KMS-11 (cell line): ENCODE measurements around the gene DTNBP1.

Source experiments
- H2AFZ ChIP-seq: fragments of 200-600 bp; sonication (generic); 2 replicates; pipeline ENCODE4 v1.6.1; 2016; ENCODE audit warnings: antibody characterized with exemption, mixed run types, low read depth
- H3K27ac ChIP-seq: fragments of 200-600 bp; sonication (generic); 2 replicates; pipeline ENCODE4 v1.6.1; 2016; ENCODE audit warnings: mild to moderate bottlenecking, mixed run types
- H3K27me3 ChIP-seq: fragments of 200-600 bp; sonication (generic); 2 replicates; pipeline ENCODE4 v1.6.1; 2017; ENCODE audit warnings: mild to moderate bottlenecking, low read depth, mixed run types, moderate library complexity; ENCODE audit not compliant: insufficient read depth
- H3K36me3 ChIP-seq: fragments of 200-600 bp; sonication (generic); 2 replicates; pipeline ENCODE4 v1.6.1; 2017; ENCODE audit warnings: mild to moderate bottlenecking, mixed run types; ENCODE audit not compliant: insufficient read depth
- H3K4me1 ChIP-seq: fragments of 200-600 bp; sonication (generic); 2 replicates; pipeline ENCODE4 v1.6.1; 2016; ENCODE audit warnings: mild to moderate bottlenecking, low read depth, mixed run types; ENCODE audit not compliant: poor library complexity, severe bottlenecking
- H3K4me2 ChIP-seq: fragments of 200-600 bp; sonication (generic); 2 replicates; pipeline ENCODE4 v1.7.0; 2016; ENCODE audit warnings: mild to moderate bottlenecking, mixed run types
- H3K4me3 ChIP-seq: fragments of 200-600 bp; sonication (generic); IDR thresholded peaks from 2 replicates; pipeline ENCODE4 v1.6.1; 2017; ENCODE audit warnings: low read depth, low read length, mixed read lengths; ENCODE audit not compliant: insufficient read depth
- H3K79me2 ChIP-seq: fragments of 200-600 bp; sonication (generic); 2 replicates; pipeline ENCODE4 v1.6.1; 2016; ENCODE audit warnings: low read depth, mixed run types; ENCODE audit not compliant: insufficient read depth
- H3K9ac ChIP-seq: fragments of 200-600 bp; sonication (generic); 2 replicates; pipeline ENCODE4 v1.6.1; 2016; ENCODE audit warnings: mild to moderate bottlenecking, mixed run types
- H4K20me1 ChIP-seq: fragments of 200-600 bp; sonication (generic); 2 replicates; pipeline ENCODE4 v1.6.1; 2016; ENCODE audit warnings: mild to moderate bottlenecking, mixed run types; ENCODE audit not compliant: insufficient read depth
- CTCF ChIP-seq: fragments of 200-600 bp; sonication (generic); conservative IDR thresholded peaks from 2 replicates; pipeline ENCODE4 v1.6.1; 2017; ENCODE audit warnings: low read depth, mild to moderate bottlenecking, antibody characterized with exemption, low read length, moderate library complexity, mixed read lengths

DTNBP1 gene

GRCh38 chr6:15533379-15534026 is 129.3 kb downstream of the DTNBP1 start:
- no peak for TF ChIP-seq CTCF
- no peaks in the 10 kb centered on the region for H3K4me1 ChIP-seq
- H3K9ac ChIP-seq: no peak overlapping the region
- no peak overlapping the region for H2AFZ ChIP-seq
- H3K27ac ChIP-seq: no peak overlapping the region
- H4K20me1 ChIP-seq: no peaks in the 10 kb centered on the region
- H3K4me2 ChIP-seq: no peak overlapping the region
- H3K79me2 ChIP-seq: no peaks in the 10 kb centered on the region
- no peaks in the 10 kb centered on the region for H3K27me3 ChIP-seq
- H3K36me3 ChIP-seq: no peaks in the 10 kb centered on the region
- no peak overlapping the region for H3K4me3 ChIP-seq

GRCh38 chr6:15531973-15532372 is 130.9 kb downstream of the DTNBP1 start:
- Histone ChIP-seq H3K36me3 (no peaks in the 10 kb centered on the region), H3K4me1 (no peaks in the 10 kb centered on the region), H2AFZ (no peak overlapping the region), H3K4me3 (no peak overlapping the region), H3K79me2 (no peaks in the 10 kb centered on the region), H3K27me3 (no peaks in the 10 kb centered on the region), H4K20me1 (no peaks in the 10 kb centered on the region), H3K9ac (no peak overlapping the region), H3K4me2 (no peak overlapping the region), H3K27ac (no peak overlapping the region)
- no peak for TF ChIP-seq CTCF

GRCh38 chr6:15530411-15530810 is 132.4 kb downstream of the DTNBP1 start:
- Histone ChIP-seq H3K4me1 (no peaks in the 10 kb centered on the region), H3K36me3 (no peaks in the 10 kb centered on the region), H3K4me2 (no peak overlapping the region), H3K4me3 (no peak overlapping the region), H3K9ac (no peak overlapping the region), H3K27ac (no peak overlapping the region), H3K79me2 (no peaks in the 10 kb centered on the region), H3K27me3 (no peaks in the 10 kb centered on the region), H2AFZ (no peak overlapping the region), H4K20me1 (no peaks in the 10 kb centered on the region)
- no peak for TF ChIP-seq CTCF

GRCh38 chr6:15528870-15529269 is 134.0 kb downstream of the DTNBP1 start:
- Histone ChIP-seq H3K4me1 (no peaks in the 10 kb centered on the region), H3K27ac (no peak overlapping the region), H3K79me2 (no peaks in the 10 kb centered on the region), H3K9ac (no peak overlapping the region), H3K36me3 (no peaks in the 10 kb centered on the region), H2AFZ (no peak overlapping the region), H3K4me3 (no peak overlapping the region), H4K20me1 (no peaks in the 10 kb centered on the region), H3K27me3 (no peaks in the 10 kb centered on the region), H3K4me2 (no peak overlapping the region)
- no peak for TF ChIP-seq CTCF
